HL-60 (cell line): ENCODE measurements around the gene C1orf210.

Source experiments
- DNase-seq, 2 experiments: peaks; one replicate each; pipeline ENCODE4 v3.0.0-alpha.2; 2010 to 2020; ENCODE audit warnings: low read depth in 1 of 2, low spot score in 1 of 2
- H3K27ac ChIP-seq: fragments of 250-450 bp; sonication (Bioruptor Pico); replicated peaks from 2 replicates; pipeline ENCODE4 v1.5.1; 2020; ENCODE audit warnings: mild to moderate bottlenecking, moderate library complexity
- H3K27me3 ChIP-seq: fragments of 250-450 bp; sonication (Bioruptor Pico); 2 replicates; pipeline ENCODE4 v1.5.1; 2021; ENCODE audit warnings: mild to moderate bottlenecking, moderate library complexity; ENCODE audit not compliant: insufficient read depth, poor library complexity, severe bottlenecking
- H3K4me3 ChIP-seq: replicated peaks from 2 replicates; pipeline ENCODE4 v1.5.1; 2011; ENCODE audit warnings: mild to moderate bottlenecking, control low read depth, low read length; ENCODE audit not compliant: insufficient read depth
- GABPA ChIP-seq: IDR thresholded peaks from 2 replicates; pipeline ENCODE4 v1.6.1; 2012; ENCODE audit warnings: low read depth
- POLR2AphosphoS5 ChIP-seq: IDR thresholded peaks from 2 replicates; pipeline ENCODE4 v1.6.1; 2012; ENCODE audit warnings: low read depth
- REST ChIP-seq: IDR thresholded peaks from 2 replicates; pipeline ENCODE4 v1.6.1; 2012; ENCODE audit warnings: low read depth; ENCODE audit not compliant: insufficient replicate concordance
- SPI1 ChIP-seq: IDR thresholded peaks from 2 replicates; pipeline ENCODE4 v1.6.1; 2012; ENCODE audit warnings: low read depth, mild to moderate bottlenecking, borderline replicate concordance
- TF ChIP-seq, protein P1 (sequence below): IDR thresholded peaks from one replicate; pipeline ENCODE4 v1.5.1; 2011; ENCODE audit warnings: low read length, control low read depth, inconsistent platforms; ENCODE audit not compliant: insufficient read depth

The C1orf210 gene

DNA sequence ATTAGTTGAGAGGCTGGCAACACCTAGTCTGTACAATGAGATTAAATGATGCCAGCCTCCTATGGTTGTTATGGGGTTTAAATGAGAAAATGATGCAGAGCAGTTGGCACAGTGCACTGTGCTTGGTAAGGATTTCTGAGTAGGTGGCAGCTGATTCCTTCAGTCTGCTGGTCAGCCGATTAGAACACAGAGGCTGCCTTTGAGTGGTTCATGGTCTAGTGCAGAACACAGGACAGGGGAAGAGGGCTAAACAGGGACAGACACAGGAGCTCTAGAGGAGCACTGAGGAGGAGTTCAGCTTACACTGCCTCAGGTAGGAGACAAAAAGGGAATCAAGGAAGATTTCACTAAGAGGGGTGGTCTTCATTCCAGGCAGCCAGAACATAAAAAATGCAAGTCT, 16.8 kb upstream of the C1orf210 start:
- Histone ChIP-seq H3K4me3 (no peak overlapping the region), H3K27ac (no peak overlapping the region), H3K27me3 (no peaks in the 10 kb centered on the region)
- DNase-seq: no peak
- TF ChIP-seq, protein P1, sequence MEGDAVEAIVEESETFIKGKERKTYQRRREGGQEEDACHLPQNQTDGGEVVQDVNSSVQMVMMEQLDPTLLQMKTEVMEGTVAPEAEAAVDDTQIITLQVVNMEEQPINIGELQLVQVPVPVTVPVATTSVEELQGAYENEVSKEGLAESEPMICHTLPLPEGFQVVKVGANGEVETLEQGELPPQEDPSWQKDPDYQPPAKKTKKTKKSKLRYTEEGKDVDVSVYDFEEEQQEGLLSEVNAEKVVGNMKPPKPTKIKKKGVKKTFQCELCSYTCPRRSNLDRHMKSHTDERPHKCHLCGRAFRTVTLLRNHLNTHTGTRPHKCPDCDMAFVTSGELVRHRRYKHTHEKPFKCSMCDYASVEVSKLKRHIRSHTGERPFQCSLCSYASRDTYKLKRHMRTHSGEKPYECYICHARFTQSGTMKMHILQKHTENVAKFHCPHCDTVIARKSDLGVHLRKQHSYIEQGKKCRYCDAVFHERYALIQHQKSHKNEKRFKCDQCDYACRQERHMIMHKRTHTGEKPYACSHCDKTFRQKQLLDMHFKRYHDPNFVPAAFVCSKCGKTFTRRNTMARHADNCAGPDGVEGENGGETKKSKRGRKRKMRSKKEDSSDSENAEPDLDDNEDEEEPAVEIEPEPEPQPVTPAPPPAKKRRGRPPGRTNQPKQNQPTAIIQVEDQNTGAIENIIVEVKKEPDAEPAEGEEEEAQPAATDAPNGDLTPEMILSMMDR: no peak
- TF ChIP-seq REST: no peak
- TF ChIP-seq POLR2AphosphoS5: no peak
- no peak for TF ChIP-seq SPI1

GRCh38 chr1:43300378-43301094, 15.2 kb upstream of the C1orf210 start, which contains the start of gene TIE1:
Gene TIE1 (plus strand): TSS chr1:43300982. CDS start chr1:43301072, 90 bp downstream.
- Histone ChIP-seq H3K27me3 (no peaks in the 10 kb centered on the region), H3K4me3 (no peak within 1 kb of the TSS), H3K27ac (no peak within 1 kb of the TSS)
- no peak for DNase-seq
- TF ChIP-seq SPI1 (no peak), GABPA (no peak), POLR2AphosphoS5 (no peak), REST (no peak)
- TF ChIP-seq, protein P1: no peak

GRCh38 chr1:43299101-43299500, 13.7 kb upstream of the C1orf210 start:
- Histone ChIP-seq H3K4me3 (no peak overlapping the region), H3K27me3 (no peaks in the 10 kb centered on the region), H3K27ac (no peak overlapping the region)
- no peak for DNase-seq
- no peak for TF ChIP-seq POLR2AphosphoS5
- TF ChIP-seq, protein P1: no peak
- no peak for TF ChIP-seq GABPA
- no peak for TF ChIP-seq REST
- TF ChIP-seq SPI1: no peak
